H1 (cell line): ENCODE results near the gene LINC01488. TPM values are rescaled to one million over a fixed set of nuclear protein-coding genes. Genes with fewer than 3 reads are reported as not detected.

Experiments
- CTCF ChIA-PET: fragments of 300-600 bp; sonication (Branson Sonifier 250); formaldehyde crosslinking; loops from one replicate; lab custom pipeline; 2021; ENCODE audit not compliant: partially characterized antibody; lab: Charles Lee
- POLR2A ChIA-PET: fragments of 300-600 bp; sonication (Branson Sonifier 250); formaldehyde crosslinking; loops from one replicate; lab custom pipeline; 2021; ENCODE audit warnings: inconsistent platforms; ENCODE audit not compliant: partially characterized antibody; lab: Charles Lee
- DNase-seq, 2 experiments: peaks; one replicate each; pipeline versions ENCODE4 v3.0.0 to v3.0.0-alpha.2; 2010 to 2022; ENCODE audit warnings: low spot score in 2 of 2, low read depth in 1 of 2, mixed read lengths in 1 of 2
- FAIRE-seq: peaks from 2 replicates; lab custom pipeline; 2011; peaks lifted over from hg19 to GRCh38; lab: Jason Lieb, UNC
- H2AFZ ChIP-seq: 2 replicates; pipeline ENCODE4 v1.8.1; 2012; ENCODE audit warnings: low read length, inconsistent platforms
- H2AK5ac ChIP-seq: 2 replicates; pipeline ENCODE4 v1.6.1; 2013; ENCODE audit warnings: low read depth, low read length
- H2BK120ac ChIP-seq: replicated peaks from 2 replicates; pipeline ENCODE3; 2013; ENCODE audit warnings: low read depth, low read length, inconsistent platforms
- H2BK12ac ChIP-seq: 2 replicates; pipeline ENCODE4 v1.6.1; 2013; ENCODE audit warnings: low read depth, low read length
- H2BK15ac ChIP-seq: 2 replicates; pipeline ENCODE4 v1.6.1; 2013; ENCODE audit warnings: low read length
- H2BK20ac ChIP-seq: 2 replicates; pipeline ENCODE4 v1.6.1; 2013; ENCODE audit warnings: low read length
- H2BK5ac ChIP-seq: 2 replicates; pipeline ENCODE4 v1.6.1; 2013; ENCODE audit warnings: low read depth, low read length
- H3K14ac ChIP-seq: 2 replicates; pipeline ENCODE4 v1.6.1; 2013; ENCODE audit warnings: inconsistent platforms; ENCODE audit not compliant: insufficient read length
- H3K18ac ChIP-seq: 2 replicates; pipeline ENCODE4 v1.6.1; 2013; ENCODE audit warnings: low read length; ENCODE audit errors: extremely low read depth
- H3K23ac ChIP-seq: 2 replicates; pipeline ENCODE4 v1.6.1; 2013; ENCODE audit warnings: inconsistent platforms; ENCODE audit not compliant: insufficient read length
- H3K23me2 ChIP-seq: 2 replicates; pipeline ENCODE4 v1.6.1; 2013; ENCODE audit warnings: low read depth, low read length
- H3K27ac ChIP-seq: 2 replicates; pipeline ENCODE4 v1.6.1; 2011; ENCODE audit warnings: low read depth, low read length, inconsistent platforms
- H3K27me3 ChIP-seq, 4 experiments: replicated peaks in 1 of 4; 1 replicate in 1 of 4; 2 replicates in 3 of 4; pipeline versions ENCODE4 v1.6.1 to v1.8.1; 2011 to 2013; ENCODE audit warnings: low read length in 3 of 4, mild to moderate bottlenecking in 3 of 4, inconsistent platforms in 2 of 4, mixed read lengths in 2 of 4, moderate library complexity in 1 of 4; ENCODE audit not compliant: control insufficient read depth in 3 of 4, insufficient read depth in 3 of 4; ENCODE audit errors: extremely low read depth in 1 of 4
- H3K36me3 ChIP-seq, 4 experiments: 2 replicates each; pipeline versions ENCODE4 v1.6.1 to v1.8.1; 2011 to 2013; ENCODE audit warnings: mild to moderate bottlenecking in 4 of 4, low read length in 3 of 4, moderate library complexity in 2 of 4, control low read depth in 1 of 4, inconsistent platforms in 1 of 4; ENCODE audit not compliant: insufficient read depth in 4 of 4, control insufficient read depth in 2 of 4
- H3K4ac ChIP-seq: replicated peaks from 2 replicates; pipeline ENCODE3; 2013; ENCODE audit warnings: low read length, low read depth, mixed read lengths, inconsistent platforms; ENCODE audit not compliant: insufficient read length
- H3K4me1 ChIP-seq, 4 experiments: replicated peaks in 1 of 4; 1 replicate in 1 of 4; 2 replicates in 3 of 4; pipeline versions ENCODE4 v1.6.1 to v1.8.1; 2011 to 2013; ENCODE audit warnings: low read length in 3 of 4, inconsistent platforms in 2 of 4, mixed read lengths in 1 of 4; ENCODE audit not compliant: insufficient read depth in 4 of 4, control insufficient read depth in 3 of 4
- H3K4me2 ChIP-seq, 2 experiments: 2 replicates each; pipeline versions ENCODE4 v1.6.1 to v1.8.1; 2011 to 2013; ENCODE audit warnings: low read depth in 2 of 2, low read length in 2 of 2, control low read depth in 1 of 2, inconsistent platforms in 1 of 2, mild to moderate bottlenecking in 1 of 2; ENCODE audit not compliant: insufficient read depth in 1 of 2
- H3K4me3 ChIP-seq, 4 experiments: fragments of 200-600, 300-600 bp in 1 of 4; sonication (generic), shearing (Covaris generic), sonication (Bioruptor Twin) in 1 of 4; 2 replicates each; pipeline versions ENCODE4 v1.5.1 to v1.8.1; 2011 to 2016; ENCODE audit warnings: low read length in 4 of 4, low read depth in 3 of 4, control low read depth in 2 of 4, inconsistent platforms in 2 of 4, mild to moderate bottlenecking in 2 of 4, mixed read lengths in 1 of 4, moderate library complexity in 1 of 4; ENCODE audit not compliant: insufficient read depth in 2 of 4; ENCODE audit errors: extremely low read depth in 1 of 4
- H3K56ac ChIP-seq: replicated peaks from 2 replicates; pipeline ENCODE3; 2013; ENCODE audit warnings: low read depth, mild to moderate bottlenecking, mixed read lengths, low read length, inconsistent platforms; ENCODE audit not compliant: insufficient read length
- H3K79me1 ChIP-seq: 2 replicates; pipeline ENCODE4 v1.6.1; 2013; ENCODE audit warnings: low read depth, low read length, control low read depth
- H3K79me2 ChIP-seq, 2 experiments: 2 replicates each; pipeline versions ENCODE4 v1.6.1 to v1.8.1; 2012 to 2013; ENCODE audit warnings: low read length in 2 of 2, mild to moderate bottlenecking in 2 of 2, inconsistent platforms in 1 of 2; ENCODE audit not compliant: insufficient read depth in 2 of 2, control insufficient read depth in 1 of 2
- H3K9ac ChIP-seq, 4 experiments: replicated peaks in 1 of 4; 1 replicate in 1 of 4; 2 replicates in 3 of 4; pipeline versions ENCODE4 v1.6.1 to v1.8.1; 2011 to 2013; ENCODE audit warnings: low read depth in 3 of 4, low read length in 3 of 4, control low read depth in 2 of 4, mild to moderate bottlenecking in 2 of 4, moderate library complexity in 2 of 4, inconsistent platforms in 1 of 4; ENCODE audit errors: extremely low read depth in 1 of 4
- H3K9me3 ChIP-seq, 2 experiments: 2 replicates each; pipeline versions ENCODE4 v1.6.1 to v1.8.1; 2012 to 2013; ENCODE audit warnings: mild to moderate bottlenecking in 2 of 2, moderate library complexity in 2 of 2, control low read depth in 1 of 2, inconsistent platforms in 1 of 2, low read depth in 1 of 2, low read length in 1 of 2, mixed read lengths in 1 of 2; ENCODE audit not compliant: insufficient read depth in 2 of 2
- H4K20me1 ChIP-seq, 2 experiments: replicated peaks in 1 of 2; 2 replicates each; pipeline versions ENCODE3 to v1.8.1; 2011 to 2013; ENCODE audit warnings: inconsistent platforms in 2 of 2, low read length in 2 of 2, mild to moderate bottlenecking in 1 of 2; ENCODE audit not compliant: insufficient read depth in 2 of 2, control insufficient read depth in 1 of 2
- H4K5ac ChIP-seq: 2 replicates; pipeline ENCODE4 v1.6.1; 2013; ENCODE audit warnings: low read length, low read depth, mixed read lengths, inconsistent platforms; ENCODE audit not compliant: insufficient read length
- H4K8ac ChIP-seq: 2 replicates; pipeline ENCODE4 v1.8.0; 2013; ENCODE audit warnings: mild to moderate bottlenecking, moderate library complexity, low read length, inconsistent platforms; ENCODE audit not compliant: insufficient read depth; ENCODE audit errors: extremely low read depth
- H4K91ac ChIP-seq: replicated peaks from 2 replicates; pipeline ENCODE3; 2013; ENCODE audit warnings: low read length, mixed read lengths, inconsistent platforms; ENCODE audit not compliant: insufficient read length
- TAF1 ChIP-seq: IDR thresholded peaks from 2 replicates; pipeline ENCODE4 v1.6.1; 2011; ENCODE audit warnings: mild to moderate bottlenecking, low read depth, low read length
- WGBS, 2 experiments: shearing (Covaris generic) in 1 of 2; methylation state at CpG; one replicate each; pipeline versions ENCODE4 v1.1.6 to v1.1.7; 2013 to 2015; ENCODE audit warnings: low lambda C conversion rate in 2 of 2, mixed read lengths in 2 of 2, inconsistent platforms in 1 of 2, low coverage in 1 of 2, missing lambda C conversion rate in 1 of 2; ENCODE audit not compliant: insufficient replicate concordance in 2 of 2, insufficient coverage in 1 of 2, insufficient read length in 1 of 2; ENCODE audit errors: extremely low coverage in 1 of 2, missing lambda C conversion rate in 1 of 2; 5-methylcytosine and 5-hydroxymethylcytosine counted together
- polyA plus RNA-seq, 7 experiments: library from polyadenylated mRNA; depleted of rRNA in 3 of 7; stranded (reverse) in 5 of 7; unstranded in 2 of 7; fragments of >200 nt in 5 of 7; fragments of 200-250 nt in 2 of 7; gene quantifications; 1 replicate in 5 of 7; 2 replicates in 1 of 7; 4 replicates in 1 of 7; pipeline versions ENCODE4 v1.2.1 to v1.2.3, GENCODE V29; 2011 to 2013; ENCODE audit warnings: missing spikeins in 2 of 7, mixed read lengths in 2 of 7
- total RNA-seq: library from RNA; stranded (reverse); fragmentation: NEBNext Ultra II Directional; extraction: Animal tissue kit (Norgen Biotek cat#: 25700); gene quantifications from 2 replicates; pipeline ENCODE4 v1.2.1, GENCODE V29; 2021

The LINC01488 gene
- total and polyA plus RNA-seq, 2 of the 8 experiments (the other 6 are each of a cell fraction or from before 2014, with no cell fraction given), result not detected

GRCh38 chr11:69455969-69456368, 25.5 kb upstream of the LINC01488 start:
- no peak for TF ChIP-seq TAF1
- TF ChIP-seq, all 59 proteins: peak for 0
- no peak overlapping the region for H3K18ac ChIP-seq
- H3K79me1 ChIP-seq, result no peaks in the 10 kb centered on the region
- no peaks in the 10 kb centered on the region for H3K79me2 ChIP-seq
- H3K4me3 ChIP-seq, result no peak overlapping the region
- CTCF ChIA-PET, result interaction anchor here (0.8 to 2.9 kb wide), 5 partner anchors 9 to 163 kb away, joined by 3 to 10 read pairs (median 3); partner anchors contain the start of gene MYEOV
- no peaks in the 10 kb centered on the region; a peak in 1 of 7 replicates for H3K4me1 ChIP-seq
- no peak overlapping the region for H2AFZ ChIP-seq
- H2AK5ac ChIP-seq, result peak overlapping the region; percentile 90; the same call in 1 of the 2 replicates
- no peaks in the 10 kb centered on the region for H3K36me3 ChIP-seq
- no peak overlapping the region for H3K56ac ChIP-seq
- H2BK120ac ChIP-seq, result no peak overlapping the region
- no peak overlapping the region for H4K91ac ChIP-seq
- H3K23me2 ChIP-seq, result peaks cover 2% of the 10 kb centered on the region; the same call in 1 of the 2 replicates
- no peak overlapping the region for H3K27ac ChIP-seq
- H3K14ac ChIP-seq, result no peak overlapping the region
- peaks cover 0 to 1% of the 10 kb centered on the region in 2 experiments for H4K20me1 ChIP-seq
- DNase-seq, result no peak
- no peak overlapping the region for H2BK20ac ChIP-seq
- 77% methylated on average over 4 of the region's 4 CpGs; no CpG with 5 or more reads in 1 of the 2 experiments for WGBS, 2 experiments
- no peak overlapping the region for H4K5ac ChIP-seq
- H3K23ac ChIP-seq, result no peak overlapping the region
- no peak overlapping the region for H3K4ac ChIP-seq
- H3K9ac ChIP-seq, result no peak overlapping the region
- POLR2A ChIA-PET, result no interaction called here
- H3K27me3 ChIP-seq, result no peaks in the 10 kb centered on the region
- H2BK15ac ChIP-seq, result peak overlapping the region; percentile 19
- H4K8ac ChIP-seq, result no peak overlapping the region
- no peak overlapping the region for H2BK5ac ChIP-seq
- peak overlapping the region; percentile 75; the same call in 1 of the 2 replicates for H2BK12ac ChIP-seq
- no peak for FAIRE-seq
- no peak overlapping the region for H3K4me2 ChIP-seq
- H3K9me3 ChIP-seq, result peaks cover 5 to 6% of the 10 kb centered on the region in 2 experiments; a peak in 3 of 4 replicates
